ENCODE measurements around the gene ZNF761. TPM values are rescaled to one million over a fixed set of nuclear protein-coding genes. Genes with fewer than 3 reads are reported as not detected.

ZNF761 gene
- total RNA-seq, 2 donors from 2014 or later = 52.3 to 63.8 TPM

GRCh38 chr19:53389571-53389970 lies 42.2 kb upstream of the ZNF761 start:
- Mint-ChIP-seq H3K27ac (peak overlapping the region; percentile 56), H3K27me3 (ENCODE audit: insufficient read depth) (no peaks in the 10 kb centered on the region), H3K9me3 (peaks cover 39% of the 10 kb centered on the region), H3K4me1 (peaks cover 7% of the 10 kb centered on the region), H3K4me3 (peak overlapping the region; percentile 17), H3K36me3 (ENCODE audit: low read depth) (peaks cover 29% of the 10 kb centered on the region)
- DNase-seq = no peak
- no peaks in the 10 kb centered on the region for H3K27me3 ChIP-seq (ENCODE audit: control insufficient read depth, insufficient read depth, low read length, poor library complexity, severe bottlenecking)
- H3K9me3 ChIP-seq (ENCODE audit: control insufficient read depth, low read length) = peaks cover 30% of the 10 kb centered on the region
- no peaks in the 10 kb centered on the region for H3K4me1 ChIP-seq (ENCODE audit: control insufficient read depth, insufficient read depth, low read length)
- TF ChIP-seq, protein P1, sequence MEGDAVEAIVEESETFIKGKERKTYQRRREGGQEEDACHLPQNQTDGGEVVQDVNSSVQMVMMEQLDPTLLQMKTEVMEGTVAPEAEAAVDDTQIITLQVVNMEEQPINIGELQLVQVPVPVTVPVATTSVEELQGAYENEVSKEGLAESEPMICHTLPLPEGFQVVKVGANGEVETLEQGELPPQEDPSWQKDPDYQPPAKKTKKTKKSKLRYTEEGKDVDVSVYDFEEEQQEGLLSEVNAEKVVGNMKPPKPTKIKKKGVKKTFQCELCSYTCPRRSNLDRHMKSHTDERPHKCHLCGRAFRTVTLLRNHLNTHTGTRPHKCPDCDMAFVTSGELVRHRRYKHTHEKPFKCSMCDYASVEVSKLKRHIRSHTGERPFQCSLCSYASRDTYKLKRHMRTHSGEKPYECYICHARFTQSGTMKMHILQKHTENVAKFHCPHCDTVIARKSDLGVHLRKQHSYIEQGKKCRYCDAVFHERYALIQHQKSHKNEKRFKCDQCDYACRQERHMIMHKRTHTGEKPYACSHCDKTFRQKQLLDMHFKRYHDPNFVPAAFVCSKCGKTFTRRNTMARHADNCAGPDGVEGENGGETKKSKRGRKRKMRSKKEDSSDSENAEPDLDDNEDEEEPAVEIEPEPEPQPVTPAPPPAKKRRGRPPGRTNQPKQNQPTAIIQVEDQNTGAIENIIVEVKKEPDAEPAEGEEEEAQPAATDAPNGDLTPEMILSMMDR (conservative IDR thresholded peaks at IDR 0.05) = no peak
- H3K9ac ChIP-seq (ENCODE audit: extremely low read depth, low read length, poor library complexity, severe bottlenecking) = no peak overlapping the region
- no peak overlapping the region for H3K27ac ChIP-seq (ENCODE audit: low read depth, low read length)
- peaks cover 20% of the 10 kb centered on the region for H3K36me3 ChIP-seq (ENCODE audit: control insufficient read depth, insufficient read depth, low read length)
- no peak overlapping the region for H3K4me3 ChIP-seq (ENCODE audit: low read length)
- WGBS, 2 experiments (ENCODE audit: insufficient coverage in 1 of 2, insufficient read length in 1 of 2) = 92 to 94% methylated on average over 6 to 8 of the region's 8 CpGs

DNA sequence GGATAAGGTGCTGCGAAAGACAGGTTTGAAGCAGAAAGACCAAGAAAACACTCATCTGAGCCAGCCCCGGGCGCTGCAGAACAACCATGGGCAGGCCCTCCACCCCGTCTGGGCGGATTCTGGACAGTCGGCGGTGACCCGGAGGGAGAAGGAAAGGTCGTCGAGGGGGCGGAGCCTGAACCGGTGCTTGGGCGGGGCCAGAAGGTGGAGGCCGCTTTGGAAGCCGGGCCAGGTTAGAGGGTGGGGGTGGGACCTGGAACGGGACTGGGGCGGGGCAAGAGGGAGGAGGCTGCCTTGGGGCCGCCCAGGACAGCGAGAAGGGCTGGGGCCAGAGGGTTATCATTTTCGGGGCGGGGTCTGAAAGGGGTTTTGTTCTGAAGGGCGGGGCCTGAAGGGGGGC lies 41.8 kb upstream of the ZNF761 start:
- H3K4me3 ChIP-seq (ENCODE audit: low read length) = no peak overlapping the region
- H3K27me3 ChIP-seq (ENCODE audit: control insufficient read depth, insufficient read depth, low read length, poor library complexity, severe bottlenecking) = no peaks in the 10 kb centered on the region
- DNase-seq = peak; percentile 83
- Mint-ChIP-seq H3K9me3 (peaks cover 35% of the 10 kb centered on the region), H3K27me3 (ENCODE audit: insufficient read depth) (no peaks in the 10 kb centered on the region), H3K27ac (peak overlapping the region; percentile 56), H3K4me3 (peak overlapping the region; percentile 17), H3K36me3 (ENCODE audit: low read depth) (peaks cover 25% of the 10 kb centered on the region), H3K4me1 (peaks cover 7% of the 10 kb centered on the region)
- H3K9ac ChIP-seq (ENCODE audit: extremely low read depth, low read length, poor library complexity, severe bottlenecking) = no peak overlapping the region
- H3K27ac ChIP-seq (ENCODE audit: low read depth, low read length) = no peak overlapping the region
- TF ChIP-seq, protein P1 (conservative IDR thresholded peaks at IDR 0.05) = no peak
- H3K9me3 ChIP-seq (ENCODE audit: control insufficient read depth, low read length) = peaks cover 25% of the 10 kb centered on the region
- 94 to 96% methylated on average over 6 to 22 of the region's 22 CpGs for WGBS, 2 experiments (ENCODE audit: insufficient coverage in 1 of 2, insufficient read length in 1 of 2)
- H3K4me1 ChIP-seq (ENCODE audit: control insufficient read depth, insufficient read depth, low read length) = no peaks in the 10 kb centered on the region
- peaks cover 16% of the 10 kb centered on the region for H3K36me3 ChIP-seq (ENCODE audit: control insufficient read depth, insufficient read depth, low read length)

DNA sequence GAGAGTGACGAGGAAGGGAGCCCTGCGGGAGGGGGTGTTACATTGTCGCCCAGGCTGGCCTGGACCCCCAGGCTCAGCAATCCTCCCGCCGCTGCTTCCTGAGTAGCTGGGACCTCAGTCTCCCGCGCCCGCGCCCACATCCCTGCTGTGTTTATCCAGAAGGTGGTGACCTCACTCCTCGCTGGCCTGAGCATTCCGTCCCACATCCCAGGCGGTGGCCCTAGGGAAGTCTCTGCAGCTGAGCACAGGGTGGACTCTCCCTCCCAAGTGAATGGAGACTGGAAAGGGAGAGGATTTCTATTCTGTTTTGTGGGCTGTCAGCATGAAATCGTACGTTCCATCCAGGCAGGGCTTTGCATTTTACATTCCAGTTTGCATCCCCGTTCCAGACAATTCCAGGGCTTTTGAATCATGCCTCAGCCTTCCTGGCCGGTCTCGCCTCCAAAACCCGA lies 37.2 kb upstream of the ZNF761 start:
- peak; percentile 89 for DNase-seq
- peak overlapping the region; percentile 97 for H3K27ac Mint-ChIP-seq
- Histone ChIP-seq H3K27ac (ENCODE audit: low read depth, low read length) (peak overlapping the region; percentile 86), H3K9ac (ENCODE audit: extremely low read depth, low read length, poor library complexity, severe bottlenecking) (peak overlapping the region; percentile 75), H3K36me3 (ENCODE audit: control insufficient read depth, insufficient read depth, low read length) (peaks cover 15% of the 10 kb centered on the region), H3K9me3 (ENCODE audit: control insufficient read depth, low read length) (peaks cover 7% of the 10 kb centered on the region), H3K27me3 (ENCODE audit: control insufficient read depth, insufficient read depth, low read length, poor library complexity, severe bottlenecking) (no peaks in the 10 kb centered on the region), H3K4me3 (ENCODE audit: low read length) (peak overlapping the region; percentile 96), H3K4me1 (ENCODE audit: control insufficient read depth, insufficient read depth, low read length) (no peaks in the 10 kb centered on the region)
- H3K4me3 Mint-ChIP-seq = peak overlapping the region; percentile 98
- 0 to 12% methylated on average over 3 to 18 of the region's 18 CpGs for WGBS, 2 experiments (ENCODE audit: insufficient coverage in 1 of 2, insufficient read length in 1 of 2)
- TF ChIP-seq, protein P1 (conservative IDR thresholded peaks at IDR 0.05) = no peak
- H3K27me3 Mint-ChIP-seq (ENCODE audit: insufficient read depth) = no peaks in the 10 kb centered on the region
- H3K9me3 Mint-ChIP-seq = peaks cover 15% of the 10 kb centered on the region
- H3K36me3 Mint-ChIP-seq (ENCODE audit: low read depth) = peaks cover 15% of the 10 kb centered on the region
- H3K4me1 Mint-ChIP-seq = peaks cover 22% of the 10 kb centered on the region
